Uterus (tissue), 2 donors: ENCODE results near the gene PRSS53.

Source experiments
- CTCF ChIP-seq, 4 experiments: fragments of 200-600 bp in 2 of 4; fragments of 450-650 bp in 2 of 4; sonication (generic) in 2 of 4; IDR thresholded peaks; one replicate each; pipeline ENCODE4 v1.5.1; 2016 to 2019; ENCODE audit warnings: antibody characterized with exemption in 4 of 4, mild to moderate bottlenecking in 2 of 4, moderate library complexity in 1 of 4
- POLR2A ChIP-seq, 2 donors: fragments of 450-650 bp; IDR thresholded peaks; one replicate each; pipeline ENCODE4 v1.6.1; 2016; ENCODE audit warnings: antibody characterized with exemption in 2 of 2, mild to moderate bottlenecking in 1 of 2, moderate library complexity in 1 of 2

GRCh38 chr16:31131416-31131815 is 42.7 kb upstream of the PRSS53 start:
- TF ChIP-seq CTCF (IDR thresholded peaks at IDR 0.05) (no peak), POLR2A (IDR thresholded peaks at IDR 0.05) (no peak)
